GM21360 (cell line): ENCODE data around the gene SLC16A12.
"Not testable (repeated sequence)": the region's sequence is repeated elsewhere in the genome, so short reads cannot be mapped to it uniquely, and the experiment has no call there.

ENCODE experiments used
- ATAC-seq: cut with Tn5 transposase; IDR thresholded peaks from one replicate; pipeline ENCODE4 v1.9.1; 2021; ENCODE audit warnings: mild to moderate bottlenecking, moderate library complexity; ENCODE audit not compliant: unreplicated experiment

Gene SLC16A12

GRCh38 chr10:89393898-89394297, 141.5 kb downstream of the SLC16A12 start:
- no peak for ATAC-seq

DNA sequence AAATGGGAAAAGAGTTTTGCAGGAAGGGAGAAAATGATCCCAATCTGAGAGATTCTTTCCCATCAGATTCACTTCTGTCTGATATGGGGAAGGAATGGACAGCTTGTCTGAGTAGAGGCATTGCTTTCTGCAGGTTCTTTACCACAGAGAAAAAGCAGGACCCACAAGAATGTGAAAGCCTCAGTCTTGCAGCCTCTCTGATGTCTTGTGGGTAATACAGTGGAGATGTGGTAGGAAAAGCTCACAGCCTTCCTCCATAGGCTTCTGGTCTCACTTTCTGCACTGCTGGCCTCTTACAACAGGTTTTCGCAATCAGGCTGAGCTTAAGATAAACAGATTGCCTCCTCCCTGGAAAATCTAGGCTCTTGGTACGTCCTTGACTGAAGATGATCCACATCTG, 142.4 kb downstream of the SLC16A12 start:
- peak; percentile 37 for ATAC-seq

GRCh38 chr10:89391907-89392756, 143.3 kb downstream of the SLC16A12 start, which contains the start of gene IFIT1:
Gene IFIT1 (plus strand): TSS chr10:89392623. CDS start chr10:89392713, 90 bp downstream.
- ATAC-seq, result peak; percentile 75

GRCh38 chr10:89391226-89391576, 144.2 kb downstream of the SLC16A12 start:
- not testable (repeated sequence) for ATAC-seq

DNA sequence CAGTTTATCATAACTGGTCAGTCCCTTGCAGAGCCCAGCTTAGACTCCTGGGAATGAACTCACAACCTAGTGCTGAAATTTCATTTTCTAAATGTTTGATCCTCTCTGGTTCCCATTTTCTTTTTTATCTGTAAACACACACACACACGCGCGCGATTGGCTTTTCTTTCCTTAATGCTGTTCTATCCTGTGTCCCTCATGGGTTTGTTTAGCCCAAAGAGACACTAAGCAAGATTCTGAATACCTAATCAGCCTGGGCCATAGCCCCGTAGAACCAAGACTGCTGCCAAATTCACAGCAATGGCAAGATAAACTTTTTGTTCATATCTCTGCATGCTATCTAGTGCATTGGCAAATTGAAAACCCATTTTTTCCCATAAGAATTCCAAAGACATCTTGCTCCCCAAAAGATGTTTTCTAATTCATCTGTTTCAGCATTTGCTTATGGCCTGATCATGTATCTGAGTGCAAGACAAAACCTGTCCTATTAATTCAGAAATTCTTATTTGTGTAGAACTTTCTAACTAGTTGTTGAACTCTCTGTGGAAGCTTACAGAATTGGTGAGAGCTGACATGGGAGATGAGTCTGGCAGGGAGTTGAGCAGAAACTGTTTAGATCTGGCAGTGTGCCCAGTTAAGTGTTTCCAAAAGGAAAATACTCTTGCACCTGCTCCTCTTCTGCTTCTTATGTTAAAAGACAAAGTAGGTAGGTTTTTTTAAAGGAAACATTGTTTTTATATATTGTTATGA, 144.7 kb downstream of the SLC16A12 start:
- ATAC-seq, result no peak

GRCh38 chr10:89389254-89389653, 146.1 kb downstream of the SLC16A12 start:
- ATAC-seq, result no peak

- no peak for ATAC-seq
These were observed 146.6 kb downstream of the SLC16A12 start for GRCh38 chr10:89388806-89389205.

DNA sequence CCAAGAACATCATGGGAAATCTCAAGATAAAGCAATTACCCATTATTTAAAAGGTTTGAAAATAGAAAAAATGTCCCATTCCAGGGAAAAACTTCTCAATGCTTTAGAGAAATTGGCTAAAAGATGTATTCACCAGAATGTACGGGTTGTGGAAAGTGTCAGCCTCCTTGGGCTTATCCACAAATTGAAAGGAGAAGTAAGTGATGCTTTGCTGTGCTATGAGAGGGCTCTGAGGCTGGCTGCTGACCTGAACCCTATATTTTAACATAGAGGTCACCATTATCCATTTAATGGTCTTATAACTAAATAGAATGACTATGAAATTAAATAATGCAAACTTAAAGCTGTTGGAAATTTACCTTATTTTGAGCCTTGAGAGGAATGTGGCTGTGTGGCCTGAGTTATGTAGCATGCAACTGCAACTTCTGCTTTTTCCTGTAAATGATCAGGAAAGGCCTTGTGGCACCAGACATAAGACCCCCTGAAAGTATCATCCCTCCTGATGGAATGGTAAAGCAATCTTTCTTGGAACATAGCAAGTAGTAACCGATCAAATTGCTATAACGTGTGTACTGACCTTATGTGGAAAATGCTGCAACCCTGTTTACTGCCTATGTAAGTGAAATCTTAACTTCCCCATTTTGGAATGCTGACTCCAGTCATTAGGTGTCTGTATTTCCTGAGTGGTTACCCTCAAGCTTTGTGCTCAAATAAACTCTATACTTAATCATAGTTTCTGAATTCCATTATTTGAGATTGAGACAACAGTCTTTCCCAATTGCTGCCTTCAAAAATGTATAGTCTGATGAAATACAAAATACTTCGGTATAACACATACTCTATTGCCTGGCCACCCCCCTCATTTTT, 150.7 kb downstream of the SLC16A12 start:
- ATAC-seq, result no peak

GRCh38 chr10:89382757-89383156, 152.6 kb downstream of the SLC16A12 start:
- ATAC-seq, result no peak
